ENCODE results near the gene HEG1. TPM values are rescaled to one million over a fixed set of nuclear protein-coding genes. Genes with fewer than 3 reads are reported as not detected.
A peak's percentile ranks its signal among the peaks of the same experiment; 100 is the strongest.

HEG1 gene
- total and polyA plus RNA-seq, 2 of the 13 experiments (the other 11 are each of a cell fraction or from before 2014, with no cell fraction given), result 10.7 to 18.2 TPM

DNA sequence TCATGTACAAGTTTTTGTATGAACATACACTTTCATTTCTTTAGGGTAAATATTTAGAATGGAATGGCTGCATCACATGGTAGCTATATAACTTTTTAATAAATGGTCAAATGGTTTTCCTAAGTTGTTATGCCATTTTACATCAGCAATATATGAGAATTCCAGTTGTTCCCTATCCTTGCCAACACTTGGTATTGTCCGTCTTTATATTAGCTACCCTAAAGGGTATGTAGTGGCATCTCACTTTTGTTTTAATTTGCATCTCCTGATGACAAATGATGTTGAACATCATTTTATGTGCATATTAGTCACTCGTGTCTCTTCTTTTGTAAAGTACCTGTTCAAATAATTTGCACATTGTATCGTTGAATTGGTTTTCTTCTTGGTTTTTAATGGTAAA is 118.7 kb downstream of the HEG1 start:
- Histone ChIP-seq H3K9ac (ENCODE audit: insufficient read depth, low read depth, low read length) (no peak overlapping the region), H2AFZ (ENCODE audit: low read length) (no peak overlapping the region), H3K27me3 (ENCODE audit: control insufficient read depth in 1 of 2, insufficient read depth in 2 of 2, low read length in 2 of 2) (no peaks in the 10 kb centered on the region), H4K20me1 (ENCODE audit: insufficient read depth, low read length) (no peaks in the 10 kb centered on the region), H3K9me3 (ENCODE audit: low read length) (no peaks in the 10 kb centered on the region), H3K27ac (ENCODE audit: extremely low read length, insufficient read depth, low read length) (no peak overlapping the region), H3K36me3 (replicated peaks in 1 of 2; ENCODE audit: control insufficient read depth in 1 of 2, insufficient read depth in 2 of 2, low read length in 2 of 2) (no peaks in the 10 kb centered on the region), H3K4me3 (replicated peaks in 1 of 3; ENCODE audit: insufficient read depth in 1 of 3, low read depth in 2 of 3, low read length in 3 of 3) (no peak overlapping the region), H3K4me2 (ENCODE audit: low read depth, low read length) (no peak overlapping the region), H3K4me1 (ENCODE audit: insufficient read depth, low read length) (peaks cover 23% of the 10 kb centered on the region), H3K79me2 (ENCODE audit: insufficient read depth, low read length) (no peaks in the 10 kb centered on the region)
- ChIA-PET POLR2A (no interaction called here), CTCF (ENCODE audit: low intra/inter-chr PET ratio, low total read pairs) (no interaction called here)
- FAIRE-seq (no peak), DNase-seq (ENCODE audit: low spot score) (no peak), ATAC-seq (no peak)
- intact Hi-C loops (cut with micrococcal nuclease; ENCODE audit: unreplicated experiment) (no loop called here), in situ Hi-C loops (cut with HindIII; ENCODE audit: extremely low pct_ligation_motif_present, low pct_unique_long_range_greater_than_20kb) (no loop called here)
- no TSS peak for BruUV-seq (replicated peaks)
- 45% methylated on average over 3 of the region's 3 CpGs for WGBS (ENCODE audit: low lambda C conversion rate)
- TF ChIP-seq FOXP1 (IDR thresholded peaks at IDR 0.05) (no peak), FOXP1 (CRISPR knock-in tag; IDR thresholded peaks at IDR 0.05) (no peak), ZNF7 (CRISPR knock-in tag; IDR thresholded peaks at IDR 0.05) (peak; percentile 92)

DNA sequence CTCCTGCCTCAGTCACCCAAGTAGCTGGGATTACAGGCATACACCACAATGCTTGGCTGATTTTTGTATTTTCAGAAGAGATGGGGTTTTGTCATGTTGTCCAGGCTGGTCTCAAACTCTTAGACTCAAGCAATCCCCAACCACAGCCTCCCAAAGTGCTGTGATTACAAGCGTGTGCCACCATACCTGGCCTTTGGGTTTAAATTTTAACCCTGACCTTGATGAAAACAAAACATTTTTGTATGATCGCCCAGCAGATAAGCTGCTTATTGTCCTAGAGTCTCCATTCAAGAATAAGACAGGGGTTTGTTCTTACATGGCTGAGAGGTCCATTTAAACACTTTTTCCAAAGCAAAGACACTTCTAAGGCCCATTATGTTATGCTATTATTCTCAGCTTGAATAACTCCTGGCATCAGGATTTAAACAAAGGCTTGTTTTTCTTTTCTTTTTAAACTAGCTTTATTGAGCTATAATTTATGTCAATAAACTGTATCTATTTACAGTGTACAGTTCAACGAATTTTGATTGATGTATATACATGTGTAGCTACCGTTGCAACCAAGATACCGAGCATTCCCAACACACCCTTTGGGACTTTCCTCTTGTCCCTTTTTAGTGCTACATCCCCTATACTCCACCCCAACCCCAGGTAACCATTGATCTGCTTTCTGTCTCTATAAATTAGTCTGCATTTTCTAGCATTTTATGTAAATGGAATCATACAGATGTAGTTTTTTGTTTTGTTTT is 119.8 kb downstream of the HEG1 start:
- Histone ChIP-seq H3K79me2 (ENCODE audit: insufficient read depth, low read length) (no peaks in the 10 kb centered on the region), H3K27me3 (ENCODE audit: control insufficient read depth in 1 of 2, insufficient read depth in 2 of 2, low read length in 2 of 2) (no peaks in the 10 kb centered on the region), H3K27ac (ENCODE audit: extremely low read length, insufficient read depth, low read length) (no peak overlapping the region), H3K4me1 (ENCODE audit: insufficient read depth, low read length) (peaks cover 23% of the 10 kb centered on the region), H2AFZ (ENCODE audit: low read length) (no peak overlapping the region), H3K4me3 (replicated peaks in 1 of 3; ENCODE audit: insufficient read depth in 1 of 3, low read depth in 2 of 3, low read length in 3 of 3) (no peak overlapping the region), H3K36me3 (replicated peaks in 1 of 2; ENCODE audit: control insufficient read depth in 1 of 2, insufficient read depth in 2 of 2, low read length in 2 of 2) (no peaks in the 10 kb centered on the region), H4K20me1 (ENCODE audit: insufficient read depth, low read length) (no peaks in the 10 kb centered on the region), H3K4me2 (ENCODE audit: low read depth, low read length) (no peak overlapping the region), H3K9ac (ENCODE audit: insufficient read depth, low read depth, low read length) (no peak overlapping the region), H3K9me3 (ENCODE audit: low read length) (no peaks in the 10 kb centered on the region)
- 16% methylated on average over 5 of the region's 5 CpGs for WGBS (ENCODE audit: low lambda C conversion rate)
- POLR2A ChIA-PET, result no interaction called here
- no peak for ATAC-seq
- DNase-seq (ENCODE audit: low spot score), result peak; percentile 40
- FAIRE-seq, result no peak
- intact Hi-C loops (cut with micrococcal nuclease; ENCODE audit: unreplicated experiment), result no loop called here
- TF ChIP-seq SOX6 (IDR thresholded peaks at IDR 0.05), result no peak
- TF ChIP-seq SOX6 (CRISPR knock-in tag; IDR thresholded peaks at IDR 0.05), result peak; percentile 79
- TF ChIP-seq SOX5 (CRISPR knock-in tag; IDR thresholded peaks at IDR 0.05; ENCODE audit: borderline replicate concordance), result peak; percentile 89; the same call in 1 of the 2 replicates
- TF ChIP-seq MTF2 (CRISPR knock-in tag; IDR thresholded peaks at IDR 0.05; ENCODE audit: borderline replicate concordance), result no peak
- TF ChIP-seq ZNF460 (CRISPR knock-in tag; IDR thresholded peaks at IDR 0.05; ENCODE audit: borderline replicate concordance), result peak; percentile 59; the same call in 1 of the 2 replicates
- TF ChIP-seq, protein P1, sequence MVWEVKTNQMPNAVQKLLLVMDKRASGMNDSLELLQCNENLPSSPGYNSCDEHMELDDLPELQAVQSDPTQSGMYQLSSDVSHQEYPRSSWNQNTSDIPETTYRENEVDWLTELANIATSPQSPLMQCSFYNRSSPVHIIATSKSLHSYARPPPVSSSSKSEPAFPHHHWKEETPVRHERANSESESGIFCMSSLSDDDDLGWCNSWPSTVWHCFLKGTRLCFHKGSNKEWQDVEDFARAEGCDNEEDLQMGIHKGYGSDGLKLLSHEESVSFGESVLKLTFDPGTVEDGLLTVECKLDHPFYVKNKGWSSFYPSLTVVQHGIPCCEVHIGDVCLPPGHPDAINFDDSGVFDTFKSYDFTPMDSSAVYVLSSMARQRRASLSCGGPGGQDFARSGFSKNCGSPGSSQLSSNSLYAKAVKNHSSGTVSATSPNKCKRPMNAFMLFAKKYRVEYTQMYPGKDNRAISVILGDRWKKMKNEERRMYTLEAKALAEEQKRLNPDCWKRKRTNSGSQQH (CRISPR knock-in tag; IDR thresholded peaks at IDR 0.05; ENCODE audit: low read depth), result no peak
- TF ChIP-seq SOX13 (IDR thresholded peaks at IDR 0.05), result no peak; the same call in 1 of the 2 replicates
- peak in 1 of 2 experiments; percentile 93; a peak in 2 of 4 replicates for TF ChIP-seq SOX13 (CRISPR knock-in tag; conservative IDR thresholded peaks at IDR 0.05 in 1 of 2, IDR thresholded peaks at IDR 0.05 in 1 of 2)
- CTCF ChIA-PET (ENCODE audit: low intra/inter-chr PET ratio, low total read pairs), result no interaction called here
- in situ Hi-C loops (cut with HindIII; ENCODE audit: extremely low pct_ligation_motif_present, low pct_unique_long_range_greater_than_20kb), result no loop called here
- no TSS peak for BruUV-seq (replicated peaks)

All from HepG2 (cell line).